Stimulated activated CD8-positive, alpha-beta memory T cell treated with anti-CD3 and anti-CD28 coated beads, Interleukin-7, amount 100 ng/mL, for 4 hours (primary cell): ENCODE results near the gene CARD19.

ENCODE experiments used
- DNase-seq, 2 donors: peaks; one replicate each; pipeline ENCODE4 v3.0.0-alpha.2; 2020; ENCODE audit warnings: low read depth in 2 of 2

CARD19 gene

DNA sequence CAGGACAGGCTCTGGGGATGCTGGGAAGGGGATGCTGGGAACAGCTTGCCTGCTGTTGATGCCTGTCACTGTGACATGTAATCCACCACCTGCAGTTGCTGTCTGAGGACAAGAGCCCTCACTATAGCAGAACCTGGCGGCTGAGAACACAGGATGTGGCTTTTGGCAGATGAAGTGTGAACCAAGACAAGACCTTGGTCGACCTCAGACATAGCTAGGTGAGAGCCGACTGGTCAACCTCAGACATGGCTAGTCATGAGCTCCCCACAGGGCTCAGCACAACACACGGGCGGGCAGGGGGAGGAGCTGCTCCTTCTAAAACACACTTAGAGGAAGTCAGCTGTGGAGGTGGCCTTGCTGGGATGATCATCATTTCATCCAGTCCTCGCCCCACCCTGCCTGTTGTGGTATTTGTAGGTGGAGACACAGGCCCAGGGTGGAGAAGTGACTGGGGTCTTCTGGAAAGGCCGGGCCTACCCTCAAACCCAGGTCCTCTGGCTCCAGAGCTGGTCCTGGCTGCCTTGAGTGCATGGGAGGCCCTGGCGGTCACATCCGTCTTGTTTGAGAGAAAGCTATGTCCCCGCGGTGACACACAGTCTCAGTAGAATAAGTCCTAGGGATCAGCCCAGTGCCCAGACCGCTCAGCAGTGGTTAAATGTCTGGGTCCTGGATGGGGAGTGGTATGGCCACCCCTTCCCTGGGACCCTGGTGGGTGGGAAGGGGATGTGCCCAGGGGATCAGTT lies 31.5 kb upstream of the CARD19 start:
- DNase-seq, result peak; percentile 78 to 82

DNA sequence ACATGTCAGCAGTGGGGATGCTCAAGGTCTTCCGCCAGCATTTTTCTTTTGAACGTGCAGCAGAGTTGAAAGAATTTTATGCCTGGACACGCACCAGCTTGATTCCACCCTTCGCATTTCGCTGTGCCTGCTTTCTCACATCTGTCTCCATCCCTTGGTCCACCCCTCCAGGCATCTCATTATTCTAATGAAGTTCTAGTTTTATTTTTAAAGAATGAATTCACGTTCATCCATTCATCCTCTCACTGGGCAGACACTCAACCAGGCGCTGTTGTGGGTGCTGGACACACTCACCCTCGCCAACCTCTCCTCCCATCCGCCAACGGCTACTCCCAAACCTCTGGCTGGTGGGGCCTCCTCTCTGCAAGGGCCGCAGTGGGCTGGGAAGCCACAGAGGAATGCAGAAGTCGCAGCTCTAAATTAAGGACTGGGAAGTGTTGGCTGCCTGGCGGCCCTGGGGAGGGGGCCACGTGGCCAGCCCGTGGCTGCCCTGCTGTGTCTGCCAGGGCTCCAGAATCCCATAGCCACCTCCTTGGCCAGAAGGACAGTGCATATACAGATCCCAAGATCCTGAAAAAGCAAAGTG lies 30.8 kb upstream of the CARD19 start:
- DNase-seq, result no peak

DNA sequence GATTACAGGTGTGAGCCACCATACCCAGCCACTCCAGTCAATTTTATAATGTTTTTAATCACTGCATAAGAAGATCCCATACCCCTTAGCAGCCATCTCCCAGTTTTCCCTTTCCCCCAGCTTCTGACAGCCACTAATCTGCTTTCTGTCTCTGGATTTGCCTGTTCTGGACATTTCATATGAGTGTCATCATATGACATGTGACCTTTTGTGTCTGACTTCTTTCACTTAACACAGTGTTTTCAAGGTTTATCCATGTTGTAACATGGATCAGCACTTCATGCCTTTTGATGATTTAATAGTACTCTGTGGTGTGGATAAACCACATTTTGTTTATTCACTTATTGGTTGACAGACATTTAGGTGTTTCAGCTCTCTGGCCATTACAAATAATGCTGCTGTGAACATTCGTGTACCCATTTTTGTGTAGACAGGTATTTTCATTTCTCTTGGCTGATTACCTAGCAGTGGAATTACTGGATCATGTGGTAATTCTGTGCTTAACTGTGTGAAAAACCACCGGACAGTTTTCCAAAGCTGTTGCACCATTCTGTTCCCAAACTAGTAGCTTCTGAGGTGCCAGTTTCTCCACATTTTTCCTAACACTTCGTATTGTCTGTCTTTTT lies 28.9 kb upstream of the CARD19 start:
- no peak for DNase-seq

DNA sequence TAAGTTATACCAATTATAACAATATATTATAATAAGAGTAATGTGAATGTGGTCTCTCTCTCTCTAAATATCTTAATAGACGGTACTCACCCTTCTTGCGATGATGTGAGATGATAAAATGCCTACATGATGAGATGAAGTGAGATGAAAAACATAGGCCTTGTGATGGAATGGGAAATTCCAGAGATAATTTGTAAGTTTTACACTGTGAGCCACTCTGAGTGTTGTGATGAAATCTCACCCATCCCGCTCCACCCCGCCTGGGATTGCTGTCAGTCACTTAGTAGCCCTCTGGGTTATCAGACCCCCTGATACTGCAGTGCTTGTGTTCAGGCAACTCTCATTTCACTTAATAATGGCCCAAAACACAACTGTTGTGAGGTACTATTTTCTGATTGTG lies 27.1 kb upstream of the CARD19 start:
- no peak for DNase-seq

- no peak for DNase-seq
These were observed 24.6 kb upstream of the CARD19 start for GRCh38 chr9:93071464-93071863.

- no peak for DNase-seq
These were observed 23.6 kb upstream of the CARD19 start for GRCh38 chr9:93072383-93072795.

- no peak for DNase-seq
These were observed 19.8 kb upstream of the CARD19 start for GRCh38 chr9:93076101-93076791.

DNA sequence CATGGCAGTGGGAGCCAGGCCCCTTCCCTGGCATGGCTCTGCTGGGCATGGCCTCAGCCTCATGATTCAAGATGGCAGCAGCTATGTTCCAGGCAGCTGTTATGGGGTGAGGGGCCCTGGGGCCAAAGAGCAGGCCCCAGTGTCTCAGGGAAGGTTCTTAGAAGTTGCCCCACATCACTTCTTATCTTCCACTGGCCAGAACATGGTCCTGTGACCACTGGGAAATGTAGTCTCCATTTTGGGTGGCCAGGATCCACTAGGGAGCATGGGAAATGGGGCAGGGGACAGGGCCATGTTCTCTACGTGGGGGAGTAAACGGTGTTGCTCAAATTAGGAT lies 19.3 kb upstream of the CARD19 start:
- no peak for DNase-seq

DNA sequence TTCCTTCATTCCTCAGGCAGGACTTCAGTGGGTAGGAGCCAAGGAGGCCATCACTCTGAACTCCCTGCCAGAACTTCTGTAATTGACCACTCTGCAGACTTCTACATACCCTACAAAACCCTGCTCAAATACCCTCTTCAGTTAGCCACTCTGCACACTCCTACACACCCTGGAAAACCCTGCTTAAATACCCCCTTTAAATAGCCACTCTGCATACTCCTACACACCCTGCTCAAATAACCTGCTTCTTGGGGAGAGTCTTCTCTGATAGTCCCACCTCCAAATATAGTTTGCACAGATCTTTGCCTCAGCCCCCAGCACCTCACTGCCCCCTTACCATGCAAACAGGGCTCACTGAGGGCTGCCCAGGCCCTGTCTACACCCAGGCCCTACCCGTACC lies 18.6 kb upstream of the CARD19 start:
- DNase-seq, result no peak

GRCh38 chr9:93077811-93078210 lies 18.2 kb upstream of the CARD19 start:
- no peak for DNase-seq

- no peak for DNase-seq
These were observed 16.6 kb upstream of the CARD19 start for GRCh38 chr9:93079371-93079770.

DNA sequence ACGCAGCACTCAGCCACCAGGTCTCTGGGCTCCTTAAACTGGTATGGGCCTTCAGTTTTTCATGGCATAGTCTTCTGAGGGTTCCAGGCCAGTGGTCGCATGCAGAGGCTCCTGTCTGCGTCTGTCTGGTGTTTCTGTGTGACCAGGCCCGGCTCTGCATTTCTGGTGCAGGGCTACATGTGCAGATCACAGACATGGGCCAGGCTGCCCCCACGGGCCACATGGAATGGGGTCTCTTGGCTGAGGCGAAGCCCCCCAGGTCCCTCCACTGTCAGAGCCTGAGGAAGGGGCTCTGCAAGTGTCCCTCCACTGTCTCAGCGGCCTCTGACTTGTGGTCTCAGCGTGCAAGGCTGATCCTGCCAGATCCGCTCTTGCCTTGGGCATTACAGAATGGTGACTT lies 15.6 kb upstream of the CARD19 start:
- DNase-seq, result no peak

DNA sequence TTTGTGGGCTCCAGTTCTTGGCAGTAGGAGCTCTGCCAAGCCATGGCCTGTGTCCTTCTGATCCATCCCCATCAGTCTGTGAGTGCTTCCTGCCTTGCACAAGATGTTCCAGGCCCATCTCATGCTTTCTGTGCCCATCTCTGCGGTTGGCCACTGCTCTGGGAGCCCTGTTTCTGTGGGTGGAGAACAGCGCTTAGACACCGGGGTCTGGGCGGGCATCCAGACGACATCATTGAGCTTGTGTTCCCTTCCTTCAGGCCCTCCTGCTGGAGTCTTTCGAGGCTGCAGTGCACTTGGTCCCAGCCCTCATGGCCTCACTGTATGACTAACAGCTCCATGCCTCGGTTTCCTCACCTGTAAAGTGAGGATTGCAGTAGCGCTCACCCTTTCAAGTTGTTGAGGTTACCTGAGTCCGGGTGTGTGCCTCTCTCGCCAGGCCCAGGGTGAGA lies 14.9 kb upstream of the CARD19 start:
- no peak for DNase-seq

DNA sequence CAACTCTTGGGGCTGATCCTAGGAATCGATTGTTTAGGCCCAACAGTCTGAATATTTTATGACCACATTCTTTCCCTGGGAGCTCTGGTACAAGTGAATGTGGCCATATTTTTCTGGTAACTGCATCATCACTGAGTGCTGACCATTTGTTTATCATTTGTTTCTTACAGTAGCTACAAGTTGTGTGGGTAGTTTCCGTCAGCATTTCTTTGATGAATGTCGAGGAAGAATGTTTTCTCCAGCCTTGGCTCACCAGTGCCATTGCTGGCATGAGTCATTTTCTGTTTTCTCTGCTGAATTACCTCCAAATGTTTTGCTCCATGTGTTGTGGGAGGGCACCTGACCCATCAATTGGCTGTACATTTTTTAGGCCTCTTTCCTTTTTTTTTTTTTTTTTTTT lies 14.1 kb upstream of the CARD19 start:
- no peak for DNase-seq

- DNase-seq, result no peak
These were observed 13.1 kb upstream of the CARD19 start for GRCh38 chr9:93082841-93083411.

- no peak for DNase-seq
These were observed 12.2 kb upstream of the CARD19 start for GRCh38 chr9:93083592-93084470.

DNA sequence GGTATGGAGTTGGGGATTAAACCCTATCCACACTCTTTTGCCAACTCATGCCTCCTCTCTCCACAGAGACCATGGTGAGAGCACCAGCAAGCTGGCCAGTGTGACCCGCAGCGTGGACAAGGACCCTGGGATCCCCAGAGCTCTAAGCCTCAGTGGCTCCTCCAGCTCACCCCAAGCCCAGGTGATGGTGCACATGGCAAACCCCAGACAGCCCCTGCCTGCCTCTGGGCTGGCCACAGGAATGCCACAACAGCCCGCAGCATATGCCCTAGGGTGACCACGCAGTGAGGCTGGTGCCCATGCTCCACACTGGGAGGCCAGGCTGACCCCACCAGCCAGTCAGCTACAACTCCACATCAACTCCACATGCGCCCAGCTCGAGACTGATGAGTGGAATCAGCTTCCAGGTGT lies 11.5 kb upstream of the CARD19 start:
- DNase-seq, result no peak

DNA sequence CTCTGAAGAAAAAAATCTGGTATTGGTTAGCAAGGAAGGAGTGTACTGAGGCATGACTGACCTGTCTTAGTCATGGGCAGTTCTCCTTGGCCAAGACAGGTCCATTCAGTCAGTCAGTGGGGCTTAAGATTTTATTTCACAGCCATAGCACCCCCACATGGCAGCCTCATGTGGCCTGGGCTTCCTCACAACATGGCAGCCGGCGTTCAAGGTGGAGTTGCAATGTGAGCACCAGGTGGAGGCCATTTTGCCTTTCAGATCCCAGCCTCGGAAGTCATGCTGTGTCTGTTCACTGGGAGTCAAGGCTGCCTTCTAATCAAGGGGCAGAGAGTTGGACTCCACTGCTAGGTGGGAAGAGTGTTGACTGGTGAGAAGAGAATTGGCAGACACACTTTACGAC lies 10.3 kb upstream of the CARD19 start:
- DNase-seq, result no peak

- no peak for DNase-seq
These were observed 9.4 kb upstream of the CARD19 start for GRCh38 chr9:93086447-93087224.

- DNase-seq, result no peak
These were observed 7.9 kb upstream of the CARD19 start for GRCh38 chr9:93087971-93088655.
